ENCODE data around the gene ITPKB.
"Not testable (repeated sequence)": the region's sequence is repeated elsewhere in the genome, so short reads cannot be mapped to it uniquely, and the experiment has no call there.

The ITPKB gene

DNA sequence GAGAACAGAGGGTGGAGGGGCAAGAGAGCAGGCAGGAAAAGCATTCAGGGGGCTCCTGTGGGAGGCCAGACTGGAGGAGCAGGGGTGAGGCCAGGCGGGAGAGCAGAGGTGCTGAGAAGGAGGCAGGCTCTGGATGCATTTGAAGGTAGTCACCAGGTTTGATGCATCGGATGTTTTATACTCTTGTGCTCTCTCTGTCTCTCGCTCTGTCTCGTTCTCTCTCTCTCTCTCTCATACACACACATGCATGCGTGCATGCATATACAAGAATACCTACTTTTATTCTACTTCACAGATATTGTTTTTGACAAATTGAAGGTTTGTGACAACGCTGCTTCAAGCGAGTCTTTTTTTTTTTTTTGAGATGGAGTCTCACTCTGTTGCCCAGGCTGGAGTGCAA lies 15.0 kb upstream of the ITPKB start:
- Mint-ChIP-seq H3K4me1 (no peaks in the 10 kb centered on the region), H3K36me3 (ENCODE audit: low read depth) (no peaks in the 10 kb centered on the region), H3K9me3 (no peaks in the 10 kb centered on the region), H3K27ac (no peak overlapping the region), H3K4me3 (no peak overlapping the region), H3K27me3 (ENCODE audit: low read depth) (no peaks in the 10 kb centered on the region)
- TF ChIP-seq, protein P1, sequence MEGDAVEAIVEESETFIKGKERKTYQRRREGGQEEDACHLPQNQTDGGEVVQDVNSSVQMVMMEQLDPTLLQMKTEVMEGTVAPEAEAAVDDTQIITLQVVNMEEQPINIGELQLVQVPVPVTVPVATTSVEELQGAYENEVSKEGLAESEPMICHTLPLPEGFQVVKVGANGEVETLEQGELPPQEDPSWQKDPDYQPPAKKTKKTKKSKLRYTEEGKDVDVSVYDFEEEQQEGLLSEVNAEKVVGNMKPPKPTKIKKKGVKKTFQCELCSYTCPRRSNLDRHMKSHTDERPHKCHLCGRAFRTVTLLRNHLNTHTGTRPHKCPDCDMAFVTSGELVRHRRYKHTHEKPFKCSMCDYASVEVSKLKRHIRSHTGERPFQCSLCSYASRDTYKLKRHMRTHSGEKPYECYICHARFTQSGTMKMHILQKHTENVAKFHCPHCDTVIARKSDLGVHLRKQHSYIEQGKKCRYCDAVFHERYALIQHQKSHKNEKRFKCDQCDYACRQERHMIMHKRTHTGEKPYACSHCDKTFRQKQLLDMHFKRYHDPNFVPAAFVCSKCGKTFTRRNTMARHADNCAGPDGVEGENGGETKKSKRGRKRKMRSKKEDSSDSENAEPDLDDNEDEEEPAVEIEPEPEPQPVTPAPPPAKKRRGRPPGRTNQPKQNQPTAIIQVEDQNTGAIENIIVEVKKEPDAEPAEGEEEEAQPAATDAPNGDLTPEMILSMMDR (IDR thresholded peaks at IDR 0.05; ENCODE audit: unreplicated experiment in 3 of 3): no peak

DNA sequence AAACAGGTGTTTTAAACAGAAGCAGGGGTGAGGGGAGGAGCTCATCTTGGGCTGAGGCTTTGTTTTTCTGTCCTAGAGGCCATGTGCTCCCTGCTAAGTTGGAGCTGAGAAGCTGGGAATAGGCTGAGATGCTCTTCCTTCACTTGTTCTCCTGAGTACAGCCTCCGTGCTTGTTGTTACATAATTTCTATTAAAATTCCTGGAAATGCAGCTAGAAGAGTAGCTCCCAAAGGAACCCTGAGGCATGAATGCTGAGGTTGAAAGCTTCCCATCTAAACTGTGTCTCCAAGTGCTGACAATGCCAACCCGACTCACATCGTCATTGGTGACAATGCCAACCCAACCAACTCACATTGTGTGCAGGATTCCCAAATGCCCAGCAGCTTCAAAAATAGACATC lies 12.6 kb upstream of the ITPKB start:
- no peaks in the 10 kb centered on the region for H3K27me3 Mint-ChIP-seq (ENCODE audit: low read depth)
- H3K4me1 Mint-ChIP-seq: no peaks in the 10 kb centered on the region
- H3K27ac Mint-ChIP-seq: no peak overlapping the region
- TF ChIP-seq, protein P1 (IDR thresholded peaks at IDR 0.05; ENCODE audit: unreplicated experiment in 3 of 3): no peak
- H3K9me3 Mint-ChIP-seq: no peaks in the 10 kb centered on the region
- no peaks in the 10 kb centered on the region for H3K36me3 Mint-ChIP-seq (ENCODE audit: low read depth)
- H3K4me3 Mint-ChIP-seq: no peak overlapping the region

DNA sequence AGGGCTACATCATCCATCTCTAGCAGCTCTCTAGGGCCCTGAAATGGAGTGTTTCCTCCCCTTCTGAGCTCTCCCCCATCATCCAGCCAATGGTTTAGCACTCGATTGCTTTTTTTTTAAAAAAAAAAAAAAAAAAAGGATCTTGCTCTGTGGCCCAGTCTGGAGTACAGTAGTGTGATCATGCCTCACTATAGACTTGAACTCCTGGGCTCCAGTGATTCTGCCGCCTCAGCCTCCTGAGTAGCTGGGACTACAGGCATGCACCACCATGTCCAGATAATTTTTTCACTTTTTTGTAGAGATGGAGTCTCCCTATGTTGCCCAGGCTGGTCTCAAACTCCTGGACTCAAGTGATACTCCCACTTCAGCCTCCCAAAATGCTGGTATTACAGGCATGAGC lies 12.1 kb upstream of the ITPKB start:
- Mint-ChIP-seq H3K27ac (no peak overlapping the region), H3K27me3 (ENCODE audit: low read depth) (no peaks in the 10 kb centered on the region), H3K9me3 (no peaks in the 10 kb centered on the region), H3K4me1 (no peaks in the 10 kb centered on the region), H3K36me3 (ENCODE audit: low read depth) (no peaks in the 10 kb centered on the region), H3K4me3 (no peak overlapping the region)
- TF ChIP-seq, protein P1 (IDR thresholded peaks at IDR 0.05; ENCODE audit: unreplicated experiment in 3 of 3): no peak

DNA sequence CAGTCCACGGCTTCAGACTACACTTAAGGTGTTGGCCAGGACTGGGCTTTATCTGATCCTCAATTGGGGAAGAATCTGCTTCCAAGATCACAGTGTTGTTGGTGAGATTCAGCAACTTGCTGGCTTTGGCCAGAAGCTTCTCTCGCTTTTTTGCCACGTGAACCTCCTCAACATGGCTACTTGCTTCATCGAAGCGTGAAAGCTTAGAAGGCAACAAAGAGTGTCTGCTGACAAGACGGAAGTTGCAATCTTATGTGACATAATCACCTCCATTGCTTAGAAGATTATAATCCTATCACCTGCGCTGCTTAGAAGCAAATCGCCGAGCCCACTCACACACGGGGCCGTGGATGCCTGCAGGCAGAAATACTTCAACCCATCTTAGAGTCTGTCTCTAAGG lies 10.4 kb upstream of the ITPKB start:
- Mint-ChIP-seq H3K4me1 (no peaks in the 10 kb centered on the region), H3K4me3 (no peak overlapping the region), H3K27ac (no peak overlapping the region), H3K36me3 (ENCODE audit: low read depth) (no peaks in the 10 kb centered on the region), H3K9me3 (peaks cover 4% of the 10 kb centered on the region), H3K27me3 (ENCODE audit: low read depth) (no peaks in the 10 kb centered on the region)
- TF ChIP-seq, protein P1 (IDR thresholded peaks at IDR 0.05; ENCODE audit: unreplicated experiment in 3 of 3): no peak

DNA sequence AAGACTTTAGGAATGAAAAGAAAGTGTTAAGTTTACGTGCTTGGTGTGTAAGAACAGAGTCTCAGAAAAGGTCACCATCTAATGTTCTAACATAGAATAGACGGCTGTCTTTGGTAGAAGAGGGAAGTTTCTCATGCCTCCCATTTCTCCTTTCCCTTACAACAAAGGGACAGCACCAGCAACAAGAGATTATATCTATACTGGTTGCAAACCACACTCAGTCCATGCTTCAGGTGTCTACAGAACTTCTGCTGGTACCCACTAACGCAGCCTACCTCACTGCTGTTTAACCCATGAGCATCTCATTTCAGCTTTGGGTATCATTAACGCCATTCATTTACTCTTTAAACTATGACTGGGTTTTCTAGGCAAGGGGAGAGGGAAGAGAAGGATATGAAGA lies 9.2 kb upstream of the ITPKB start:
- TF ChIP-seq, protein P1 (IDR thresholded peaks at IDR 0.05; ENCODE audit: unreplicated experiment in 3 of 3): no peak
- Mint-ChIP-seq H3K27me3 (ENCODE audit: low read depth) (no peaks in the 10 kb centered on the region), H3K4me3 (no peak overlapping the region), H3K27ac (no peak overlapping the region), H3K9me3 (peaks cover 9% of the 10 kb centered on the region), H3K36me3 (ENCODE audit: low read depth) (no peaks in the 10 kb centered on the region), H3K4me1 (no peaks in the 10 kb centered on the region)

DNA sequence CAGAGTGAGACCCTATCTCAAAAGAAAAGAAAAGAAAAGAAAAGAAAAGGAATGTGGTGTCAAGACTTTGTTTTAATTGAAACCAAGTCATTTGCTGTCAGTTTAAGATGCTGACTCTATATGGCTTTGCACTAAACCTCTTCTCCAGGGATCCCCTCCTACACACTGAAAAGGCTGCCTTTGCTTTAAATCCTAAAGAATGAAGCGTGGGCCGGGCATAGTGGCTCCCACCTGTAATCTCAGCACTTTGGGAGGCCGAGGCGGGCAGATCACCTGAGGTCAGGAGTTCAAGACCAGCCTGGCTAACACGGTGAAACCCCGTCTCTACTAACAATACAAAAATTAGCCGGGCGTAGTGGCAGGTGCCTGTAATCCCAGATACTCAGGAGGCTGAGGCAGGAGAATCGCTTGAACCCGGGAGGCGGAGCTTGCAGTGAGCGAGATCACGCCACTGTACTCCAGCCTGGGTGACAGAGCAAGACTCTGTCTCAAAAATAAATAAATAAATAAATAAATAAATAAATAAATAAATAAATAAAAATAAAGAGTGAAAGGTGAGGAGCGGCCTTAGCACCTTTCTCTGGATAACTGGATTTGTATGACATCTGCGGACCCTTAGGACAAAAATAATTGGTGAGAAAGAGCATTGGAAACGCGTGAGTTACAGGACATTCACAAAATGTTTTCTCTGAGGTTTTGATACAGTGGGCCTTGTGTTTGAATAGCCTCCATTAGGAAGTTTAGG lies 8.6 kb upstream of the ITPKB start:
- H3K4me3 Mint-ChIP-seq; H3K27me3 Mint-ChIP-seq (ENCODE audit: low read depth); H3K4me1 Mint-ChIP-seq; H3K27ac Mint-ChIP-seq; H3K36me3 Mint-ChIP-seq (ENCODE audit: low read depth): not testable (repeated sequence)
- H3K9me3 Mint-ChIP-seq: peaks cover 14% of the 10 kb centered on the region
